GM11168 (cell line): ENCODE measurements around the gene OVOL1.

ENCODE experiments used
- in situ Hi-C: fragments of 300-500 bp; cut with MboI; formaldehyde crosslinking; loops from one replicate; pipeline ENCODE4 v1.12.0; 2022; ENCODE audit warnings: low sequenced_read_pairs; ENCODE audit not compliant: unreplicated experiment

The OVOL1 gene

GRCh38 chr11:65844231-65844872, 57.5 kb downstream of the OVOL1 start:
- in situ Hi-C loops = no loop called here
